ENCODE measurements around the gene NUP210L. TPM values are rescaled to one million over a fixed set of nuclear protein-coding genes. Genes with fewer than 3 reads are reported as not detected.

The NUP210L gene
- total RNA-seq, 3 donors from 2014 or later (not counting 1 experiment from before 2014, with no cell fraction given), result 0.13 to 0.24 (median 0.18) TPM

- WGBS (ENCODE audit: insufficient coverage), result 0% methylated on average over 32 of the region's 35 CpGs
- H3K36me3 Mint-ChIP-seq, result peaks cover 6% of the 10 kb centered on the region
- no peaks in the 10 kb centered on the region for H3K27me3 ChIP-seq (ENCODE audit: control insufficient read depth, insufficient read depth, low read length)
- peak overlapping the region; percentile 88 for H3K4me3 ChIP-seq (ENCODE audit: low read length)
- peak overlapping the region; percentile 92 to 97 for H3K27ac Mint-ChIP-seq
- peak overlapping the region; percentile 100 for H3K4me3 Mint-ChIP-seq
- H3K27ac ChIP-seq (ENCODE audit: low read length), result peak overlapping the region; percentile 92
- peaks cover 58 to 59% of the 10 kb centered on the region in 2 donors for H3K4me1 Mint-ChIP-seq
- H3K9me3 Mint-ChIP-seq, result no peaks in the 10 kb centered on the region
- peaks cover 0 to 7% of the 10 kb centered on the region in 2 donors for H3K27me3 Mint-ChIP-seq (ENCODE audit: low read depth in 2 of 2)
- intact Hi-C loops (cut with micrococcal nuclease), result loop anchor here (2.0 kb wide), 2 partner anchors 26 to 90 kb away; partner anchors contain the start of gene HAX1
- no peak for TF ChIP-seq CTCF (IDR thresholded peaks at IDR 0.05)
- H3K9me3 ChIP-seq (ENCODE audit: control insufficient read depth, insufficient read depth, low read length), result no peaks in the 10 kb centered on the region
- DNase-seq (peak; percentile 42 to 81), ATAC-seq (peak; percentile 51 to 69 (median 51))
- H3K36me3 ChIP-seq (ENCODE audit: control insufficient read depth, insufficient read depth, low read length), result peaks cover 11% of the 10 kb centered on the region
- peaks cover 53% of the 10 kb centered on the region for H3K4me1 ChIP-seq (ENCODE audit: control insufficient read depth, insufficient read depth, low read length)
Observed at GRCh38 chr1:154182344-154183045, 27.6 kb upstream of the NUP210L start.

- Histone ChIP-seq H3K4me3 (ENCODE audit: low read length) (peak overlapping the region; percentile 88), H3K27me3 (ENCODE audit: control insufficient read depth, insufficient read depth, low read length) (no peaks in the 10 kb centered on the region), H3K4me1 (ENCODE audit: control insufficient read depth, insufficient read depth, low read length) (peaks cover 56% of the 10 kb centered on the region), H3K27ac (ENCODE audit: low read length) (peak overlapping the region; percentile 92), H3K36me3 (ENCODE audit: control insufficient read depth, insufficient read depth, low read length) (peaks cover 11% of the 10 kb centered on the region), H3K9me3 (ENCODE audit: control insufficient read depth, insufficient read depth, low read length) (no peaks in the 10 kb centered on the region)
- Mint-ChIP-seq H3K4me1 (peaks cover 64 to 65% of the 10 kb centered on the region in 2 donors), H3K4me3 (peak overlapping the region; percentile 100), H3K27ac (peak overlapping the region; percentile 92 to 97), H3K27me3 (ENCODE audit: low read depth in 2 of 2) (peaks cover 0 to 4% of the 10 kb centered on the region in 2 donors), H3K36me3 (peaks cover 6% of the 10 kb centered on the region), H3K9me3 (no peaks in the 10 kb centered on the region)
- TF ChIP-seq CTCF (IDR thresholded peaks at IDR 0.05), result no peak
- intact Hi-C loops (cut with micrococcal nuclease), result loop anchor here (2.0 kb wide), 2 partner anchors 25 to 91 kb away; partner anchors contain the start of gene HAX1
- 0% methylated on average over 6 of the region's 6 CpGs for WGBS (ENCODE audit: insufficient coverage)
- no peak for DNase-seq
- no peak for ATAC-seq
Observed at GRCh38 chr1:154181944-154182343, 27.1 kb upstream of the NUP210L start.

- H3K4me3 ChIP-seq (ENCODE audit: low read length), result peak overlapping the region; percentile 5
- no peaks in the 10 kb centered on the region for H3K27me3 ChIP-seq (ENCODE audit: control insufficient read depth, insufficient read depth, low read length)
- H3K36me3 Mint-ChIP-seq, result peaks cover 6% of the 10 kb centered on the region
- ATAC-seq, result no peak
- H3K4me3 Mint-ChIP-seq, result peak overlapping the region; percentile 90
- no peaks in the 10 kb centered on the region for H3K9me3 Mint-ChIP-seq
- no peaks in the 10 kb centered on the region for H3K27me3 Mint-ChIP-seq (ENCODE audit: low read depth in 2 of 2)
- DNase-seq, result peak in 1 of 2 donors; percentile 31
- no peak for TF ChIP-seq CTCF (IDR thresholded peaks at IDR 0.05)
- peak overlapping the region; percentile 92 to 97 for H3K27ac Mint-ChIP-seq
- H3K4me1 ChIP-seq (ENCODE audit: control insufficient read depth, insufficient read depth, low read length), result peaks cover 66% of the 10 kb centered on the region
- WGBS (ENCODE audit: insufficient coverage), result 32% methylated on average over 3 of the region's 3 CpGs
- no peaks in the 10 kb centered on the region for H3K9me3 ChIP-seq (ENCODE audit: control insufficient read depth, insufficient read depth, low read length)
- peaks cover 75 to 78% of the 10 kb centered on the region in 2 donors for H3K4me1 Mint-ChIP-seq
- peak overlapping the region; percentile 59 for H3K27ac ChIP-seq (ENCODE audit: low read length)
- peaks cover 20% of the 10 kb centered on the region for H3K36me3 ChIP-seq (ENCODE audit: control insufficient read depth, insufficient read depth, low read length)
- intact Hi-C loops (cut with micrococcal nuclease), result no loop called here
Observed at GRCh38 chr1:154179946-154180687, 25.2 kb upstream of the NUP210L start.
